ENCODE measurements around the gene TUSC2. TPM values are rescaled to one million over a fixed set of nuclear protein-coding genes. Genes with fewer than 3 reads are reported as not detected.

TUSC2 gene
- total and polyA plus RNA-seq, 9 of the 15 experiments (the other 6 are each of a cell fraction or from before 2014, with no cell fraction given), result 2.8 to 67.5 (median 25.8) TPM

DNA sequence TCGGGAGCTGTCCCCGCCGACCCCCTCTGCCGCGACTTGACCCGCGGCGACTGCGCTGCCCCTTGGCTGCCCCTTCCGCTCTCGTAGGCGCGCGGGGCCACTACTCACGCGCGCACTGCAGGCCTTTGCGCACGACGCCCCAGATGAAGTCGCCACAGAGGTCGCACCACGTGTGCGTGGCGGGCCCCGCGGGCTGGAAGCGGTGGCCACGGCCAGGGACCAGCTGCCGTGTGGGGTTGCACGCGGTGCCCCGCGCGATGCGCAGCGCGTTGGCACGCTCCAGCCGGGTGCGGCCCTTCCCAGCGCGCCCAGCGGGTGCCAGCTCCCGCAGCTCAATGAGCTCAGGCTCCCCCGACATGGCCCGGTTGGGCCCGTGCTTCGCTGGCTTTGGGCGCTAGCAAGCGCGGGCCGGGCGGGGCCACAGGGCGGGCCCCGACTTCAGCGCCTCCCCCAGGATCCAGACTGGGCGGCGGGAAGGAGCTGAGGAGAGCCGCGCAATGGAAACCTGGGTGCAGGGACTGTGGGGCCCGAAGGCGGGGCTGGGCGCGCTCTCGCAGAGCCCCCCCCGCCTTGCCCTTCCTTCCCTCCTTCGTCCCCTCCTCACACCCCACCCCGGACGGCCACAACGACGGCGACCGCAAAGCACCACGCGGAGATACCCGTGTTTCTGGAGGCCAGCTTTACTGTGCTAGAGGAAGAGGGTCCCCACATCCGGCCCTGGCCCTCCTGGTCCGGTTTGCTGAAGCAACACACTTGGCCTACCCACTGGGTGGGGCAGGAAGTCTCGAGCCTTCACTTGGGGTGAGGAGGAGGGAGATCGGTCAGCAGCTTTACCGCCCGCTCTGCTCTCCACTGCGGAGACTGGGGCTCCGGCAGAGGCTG lies 12.7 kb upstream of the TUSC2 start, which contains the start of gene RASSF1 (continued):
- TF ChIP-seq, protein P1, sequence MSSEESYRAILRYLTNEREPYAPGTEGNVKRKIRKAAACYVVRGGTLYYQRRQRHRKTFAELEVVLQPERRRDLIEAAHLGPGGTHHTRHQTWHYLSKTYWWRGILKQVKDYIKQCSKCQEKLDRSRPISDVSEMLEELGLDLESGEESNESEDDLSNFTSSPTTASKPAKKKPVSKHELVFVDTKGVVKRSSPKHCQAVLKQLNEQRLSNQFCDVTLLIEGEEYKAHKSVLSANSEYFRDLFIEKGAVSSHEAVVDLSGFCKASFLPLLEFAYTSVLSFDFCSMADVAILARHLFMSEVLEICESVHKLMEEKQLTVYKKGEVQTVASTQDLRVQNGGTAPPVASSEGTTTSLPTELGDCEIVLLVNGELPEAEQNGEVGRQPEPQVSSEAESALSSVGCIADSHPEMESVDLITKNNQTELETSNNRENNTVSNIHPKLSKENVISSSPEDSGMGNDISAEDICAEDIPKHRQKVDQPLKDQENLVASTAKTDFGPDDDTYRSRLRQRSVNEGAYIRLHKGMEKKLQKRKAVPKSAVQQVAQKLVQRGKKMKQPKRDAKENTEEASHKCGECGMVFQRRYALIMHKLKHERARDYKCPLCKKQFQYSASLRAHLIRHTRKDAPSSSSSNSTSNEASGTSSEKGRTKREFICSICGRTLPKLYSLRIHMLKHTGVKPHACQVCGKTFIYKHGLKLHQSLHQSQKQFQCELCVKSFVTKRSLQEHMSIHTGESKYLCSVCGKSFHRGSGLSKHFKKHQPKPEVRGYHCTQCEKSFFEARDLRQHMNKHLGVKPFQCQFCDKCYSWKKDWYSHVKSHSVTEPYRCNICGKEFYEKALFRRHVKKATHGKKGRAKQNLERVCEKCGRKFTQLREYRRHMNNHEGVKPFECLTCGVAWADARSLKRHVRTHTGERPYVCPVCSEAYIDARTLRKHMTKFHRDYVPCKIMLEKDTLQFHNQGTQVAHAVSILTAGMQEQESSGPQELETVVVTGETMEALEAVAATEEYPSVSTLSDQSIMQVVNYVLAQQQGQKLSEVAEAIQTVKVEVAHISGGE (CRISPR knock-in tag; IDR thresholded peaks at IDR 0.05), result 0 out of 6 replicates have a peak, but pooled peaks of 2 of the 3 experiments have one; percentile 43 to 50
- TF ChIP-seq NR4A1 (CRISPR knock-in tag; IDR thresholded peaks at IDR 0.05) (no peak), NR4A1 (tag; IDR thresholded peaks at IDR 0.05) (peak; percentile 41; the same call in 1 of the 2 replicates), ZNF24 (IDR thresholded peaks at IDR 0.05) (no peak), YY1 (IDR thresholded peaks at IDR 0.05; ENCODE audit: borderline replicate concordance in 1 of 3, control insufficient read depth in 1 of 3, extremely low read depth in 1 of 3, insufficient read depth in 3 of 3, insufficient read length in 1 of 3, insufficient replicate concordance in 2 of 3, low read depth in 1 of 3, low read length in 2 of 3) (peak in 2 of 3 experiments; percentile 52 to 63), POLR2AphosphoS5 (IDR thresholded peaks at IDR 0.05; ENCODE audit: control insufficient read depth, insufficient read depth, low read depth, low read length) (peak; percentile 56; the same call in 1 of the 2 replicates), MYC (IDR thresholded peaks at IDR 0.05; ENCODE audit: low read depth, low read length) (peak; percentile 30; the same call in 1 of the 2 replicates), MYC (CRISPR knock-in tag; IDR thresholded peaks at IDR 0.05; ENCODE audit: borderline replicate concordance, low read depth) (no peak), CBX1 (IDR thresholded peaks at IDR 0.05; ENCODE audit: low read depth) (0 out of 2 replicates have a peak, but pooled peaks have one; percentile 27), BCOR (IDR thresholded peaks at IDR 0.05) (no peak), ARID2 (IDR thresholded peaks at IDR 0.05) (no peak), ZNF263 (CRISPR knock-in tag; IDR thresholded peaks at IDR 0.05; ENCODE audit: borderline replicate concordance) (peak; percentile 95), ELF2 (CRISPR knock-in tag; IDR thresholded peaks at IDR 0.05) (no peak), ZBTB1 (CRISPR knock-in tag; IDR thresholded peaks at IDR 0.05; ENCODE audit: borderline replicate concordance, low read depth) (peak; percentile 23; the same call in 1 of the 2 replicates), SUPT5H (IDR thresholded peaks at IDR 0.05) (0 out of 2 replicates have a peak, but pooled peaks have one; percentile 42), RBFOX2 (IDR thresholded peaks at IDR 0.05; ENCODE audit: low read depth, low read length) (peak; percentile 85), SAP30 (IDR thresholded peaks at IDR 0.05; ENCODE audit: borderline replicate concordance, insufficient read depth, low read depth, low read length, poor library complexity, severe bottlenecking) (peak; percentile 69)
- TF ChIP-seq, protein P2, sequence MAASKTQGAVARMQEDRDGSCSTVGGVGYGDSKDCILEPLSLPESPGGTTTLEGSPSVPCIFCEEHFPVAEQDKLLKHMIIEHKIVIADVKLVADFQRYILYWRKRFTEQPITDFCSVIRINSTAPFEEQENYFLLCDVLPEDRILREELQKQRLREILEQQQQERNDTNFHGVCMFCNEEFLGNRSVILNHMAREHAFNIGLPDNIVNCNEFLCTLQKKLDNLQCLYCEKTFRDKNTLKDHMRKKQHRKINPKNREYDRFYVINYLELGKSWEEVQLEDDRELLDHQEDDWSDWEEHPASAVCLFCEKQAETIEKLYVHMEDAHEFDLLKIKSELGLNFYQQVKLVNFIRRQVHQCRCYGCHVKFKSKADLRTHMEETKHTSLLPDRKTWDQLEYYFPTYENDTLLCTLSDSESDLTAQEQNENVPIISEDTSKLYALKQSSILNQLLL (CRISPR knock-in tag; IDR thresholded peaks at IDR 0.05; ENCODE audit: borderline replicate concordance), result no peak
- TF ChIP-seq, protein P3, sequence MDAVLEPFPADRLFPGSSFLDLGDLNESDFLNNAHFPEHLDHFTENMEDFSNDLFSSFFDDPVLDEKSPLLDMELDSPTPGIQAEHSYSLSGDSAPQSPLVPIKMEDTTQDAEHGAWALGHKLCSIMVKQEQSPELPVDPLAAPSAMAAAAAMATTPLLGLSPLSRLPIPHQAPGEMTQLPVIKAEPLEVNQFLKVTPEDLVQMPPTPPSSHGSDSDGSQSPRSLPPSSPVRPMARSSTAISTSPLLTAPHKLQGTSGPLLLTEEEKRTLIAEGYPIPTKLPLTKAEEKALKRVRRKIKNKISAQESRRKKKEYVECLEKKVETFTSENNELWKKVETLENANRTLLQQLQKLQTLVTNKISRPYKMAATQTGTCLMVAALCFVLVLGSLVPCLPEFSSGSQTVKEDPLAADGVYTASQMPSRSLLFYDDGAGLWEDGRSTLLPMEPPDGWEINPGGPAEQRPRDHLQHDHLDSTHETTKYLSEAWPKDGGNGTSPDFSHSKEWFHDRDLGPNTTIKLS (IDR thresholded peaks at IDR 0.05; ENCODE audit: borderline replicate concordance, low read depth), result 0 out of 2 replicates have a peak, but pooled peaks have one; percentile 27
